ENCODE results near the gene EXOC6B. TPM values are rescaled to one million over a fixed set of nuclear protein-coding genes. Genes with fewer than 3 reads are reported as not detected.

The EXOC6B gene
- total RNA-seq, 1 experiment from 2014 or later: 34.3 TPM

DNA sequence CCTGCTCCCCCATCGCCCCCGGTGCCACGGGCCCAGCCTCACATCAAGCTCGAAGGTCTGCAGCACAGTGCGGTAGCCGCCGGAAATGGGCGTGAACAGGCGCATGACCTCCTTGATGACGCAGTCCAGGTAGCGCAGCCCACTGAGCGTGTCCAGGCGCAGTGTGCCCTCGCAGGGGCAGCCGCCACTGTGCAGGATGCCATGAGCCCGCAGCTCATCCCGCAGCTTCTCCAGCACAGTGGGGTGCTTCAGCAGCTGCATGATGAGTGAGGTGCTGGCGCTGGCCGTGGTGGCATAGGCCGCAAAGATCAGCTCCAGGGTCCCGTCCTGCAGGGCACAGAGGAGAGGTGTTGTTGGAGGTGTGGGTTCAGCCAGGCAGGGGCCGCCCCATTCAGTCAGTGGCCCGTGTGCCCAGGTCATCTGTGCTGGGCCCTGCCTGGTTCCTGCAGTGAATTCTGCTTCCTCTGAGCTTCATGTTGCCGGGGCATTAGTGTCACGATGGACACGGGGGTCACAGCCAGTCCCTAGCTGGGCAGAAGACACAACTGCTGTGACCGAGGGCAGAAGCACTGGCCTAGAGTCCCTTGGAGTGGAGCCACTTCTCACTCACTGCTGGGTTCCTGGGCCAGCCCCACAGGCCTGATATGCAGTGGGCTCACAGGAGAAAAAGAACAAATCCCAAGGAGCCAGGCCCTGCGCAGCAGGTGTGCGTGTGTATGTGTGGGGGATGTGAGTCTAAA, 692.7 kb downstream of the EXOC6B start:
- no peaks in the 10 kb centered on the region for H3K9me2 ChIP-seq (ENCODE audit: insufficient read depth)
- no TSS peak for BruUV-seq (replicated peaks)
- H3K79me2 ChIP-seq (ENCODE audit: low read depth): no peaks in the 10 kb centered on the region
- no peaks in the 10 kb centered on the region for H3K27me3 ChIP-seq (ENCODE audit: insufficient read depth, low read depth)
- TF ChIP-seq EZH2 (IDR thresholded peaks at IDR 0.05; ENCODE audit: low read depth): no peak
- TF ChIP-seq, protein P1, sequence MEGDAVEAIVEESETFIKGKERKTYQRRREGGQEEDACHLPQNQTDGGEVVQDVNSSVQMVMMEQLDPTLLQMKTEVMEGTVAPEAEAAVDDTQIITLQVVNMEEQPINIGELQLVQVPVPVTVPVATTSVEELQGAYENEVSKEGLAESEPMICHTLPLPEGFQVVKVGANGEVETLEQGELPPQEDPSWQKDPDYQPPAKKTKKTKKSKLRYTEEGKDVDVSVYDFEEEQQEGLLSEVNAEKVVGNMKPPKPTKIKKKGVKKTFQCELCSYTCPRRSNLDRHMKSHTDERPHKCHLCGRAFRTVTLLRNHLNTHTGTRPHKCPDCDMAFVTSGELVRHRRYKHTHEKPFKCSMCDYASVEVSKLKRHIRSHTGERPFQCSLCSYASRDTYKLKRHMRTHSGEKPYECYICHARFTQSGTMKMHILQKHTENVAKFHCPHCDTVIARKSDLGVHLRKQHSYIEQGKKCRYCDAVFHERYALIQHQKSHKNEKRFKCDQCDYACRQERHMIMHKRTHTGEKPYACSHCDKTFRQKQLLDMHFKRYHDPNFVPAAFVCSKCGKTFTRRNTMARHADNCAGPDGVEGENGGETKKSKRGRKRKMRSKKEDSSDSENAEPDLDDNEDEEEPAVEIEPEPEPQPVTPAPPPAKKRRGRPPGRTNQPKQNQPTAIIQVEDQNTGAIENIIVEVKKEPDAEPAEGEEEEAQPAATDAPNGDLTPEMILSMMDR (conservative IDR thresholded peaks at IDR 0.05): no peak
- H3K4me1 ChIP-seq (replicated peaks; ENCODE audit: insufficient read depth): peaks cover 10% of the 10 kb centered on the region
- no peak overlapping the region for H3K4me2 ChIP-seq
- H3F3A ChIP-seq (ENCODE audit: insufficient read depth, low read depth): peaks cover 6% of the 10 kb centered on the region
- H3K4me3 ChIP-seq: no peak overlapping the region
- no peak overlapping the region for H2AFZ ChIP-seq
- no peaks in the 10 kb centered on the region for H3K36me3 ChIP-seq (ENCODE audit: low read depth)
- no peak overlapping the region for H3K27ac ChIP-seq
- intact Hi-C loops (cut with micrococcal nuclease; ENCODE audit: unreplicated experiment): no loop called here
- DNase-seq: no peak
- ChIA-PET POLR2A (ENCODE audit: unreplicated experiment) (no interaction called here), CTCF (interaction anchor here (0.7 kb wide), 1 partner anchor 307 kb away, joined by 6 read pairs; no protein-coding TSS in a partner anchor)
- H3K9me3 ChIP-seq (ENCODE audit: insufficient read depth, low read depth): no peaks in the 10 kb centered on the region
- H4K20me1 ChIP-seq (ENCODE audit: insufficient read depth): no peaks in the 10 kb centered on the region; the same call in 1 of the 2 replicates

DNA sequence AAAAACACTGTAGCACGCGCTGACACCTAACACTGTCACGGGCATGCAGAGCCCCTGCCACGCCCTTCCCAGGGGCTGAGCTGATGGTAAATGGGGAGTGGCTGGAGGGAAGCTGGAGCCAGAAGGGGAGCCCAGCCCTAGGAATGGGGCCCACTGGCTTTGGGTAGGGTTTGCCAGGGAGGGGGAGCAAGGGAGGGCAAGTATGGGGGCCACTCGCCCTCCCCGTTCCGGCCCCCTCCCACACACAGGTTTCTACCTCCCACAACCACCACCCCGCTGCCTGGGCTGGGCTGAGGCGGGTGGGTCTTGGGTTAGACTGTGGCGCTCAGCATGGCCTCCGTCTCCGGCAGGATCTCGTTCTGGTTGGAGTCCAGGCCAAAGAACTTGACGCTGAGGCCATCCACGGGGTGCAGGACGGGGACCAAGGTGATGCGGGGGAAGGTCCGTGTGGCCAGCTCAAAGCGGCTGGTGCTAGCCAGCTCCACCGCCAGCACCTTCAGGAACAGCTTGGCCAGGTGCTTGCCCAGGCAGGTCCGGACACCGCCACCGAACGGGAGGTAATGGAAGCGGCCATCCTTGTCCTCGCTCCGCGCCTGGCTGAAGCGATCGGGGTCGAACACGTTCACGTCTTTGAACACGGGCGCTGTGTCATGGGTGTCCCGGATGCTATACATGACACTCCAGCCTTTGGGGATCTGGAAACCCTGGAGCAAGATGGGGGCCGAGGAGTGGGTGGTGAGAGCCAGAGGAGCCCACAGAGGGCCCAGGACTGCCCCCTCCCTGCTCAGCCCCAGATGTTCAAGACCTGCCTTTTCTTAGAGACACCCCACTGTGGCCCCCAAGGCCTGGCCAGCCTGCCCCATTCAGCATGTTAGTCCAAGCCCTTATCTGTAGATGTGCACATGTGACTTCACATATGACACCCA, 693.7 kb downstream of the EXOC6B start:
- BruUV-seq (replicated peaks): no TSS peak
- no peak overlapping the region for H2AFZ ChIP-seq
- no peaks in the 10 kb centered on the region for H3K79me2 ChIP-seq (ENCODE audit: low read depth)
- TF ChIP-seq, protein P1 (conservative IDR thresholded peaks at IDR 0.05): no peak
- TF ChIP-seq EZH2 (IDR thresholded peaks at IDR 0.05; ENCODE audit: low read depth): no peak
- no peak for DNase-seq
- ChIA-PET POLR2A (ENCODE audit: unreplicated experiment) (no interaction called here), CTCF (no interaction called here)
- H3F3A ChIP-seq (ENCODE audit: insufficient read depth, low read depth): no peaks in the 10 kb centered on the region; the same call in 1 of the 2 replicates
- H3K27ac ChIP-seq: no peak overlapping the region
- no peak overlapping the region for H3K4me3 ChIP-seq
- no peak overlapping the region for H3K4me2 ChIP-seq
- H3K9me2 ChIP-seq (ENCODE audit: insufficient read depth): no peaks in the 10 kb centered on the region
- no peaks in the 10 kb centered on the region for H4K20me1 ChIP-seq (ENCODE audit: insufficient read depth)
- intact Hi-C loops (cut with micrococcal nuclease; ENCODE audit: unreplicated experiment): no loop called here
- H3K36me3 ChIP-seq (ENCODE audit: low read depth): no peaks in the 10 kb centered on the region
- H3K9me3 ChIP-seq (ENCODE audit: insufficient read depth, low read depth): no peaks in the 10 kb centered on the region
- H3K4me1 ChIP-seq (replicated peaks; ENCODE audit: insufficient read depth): peaks cover under 1% of the 10 kb centered on the region
- no peaks in the 10 kb centered on the region for H3K27me3 ChIP-seq (ENCODE audit: insufficient read depth, low read depth)

DNA sequence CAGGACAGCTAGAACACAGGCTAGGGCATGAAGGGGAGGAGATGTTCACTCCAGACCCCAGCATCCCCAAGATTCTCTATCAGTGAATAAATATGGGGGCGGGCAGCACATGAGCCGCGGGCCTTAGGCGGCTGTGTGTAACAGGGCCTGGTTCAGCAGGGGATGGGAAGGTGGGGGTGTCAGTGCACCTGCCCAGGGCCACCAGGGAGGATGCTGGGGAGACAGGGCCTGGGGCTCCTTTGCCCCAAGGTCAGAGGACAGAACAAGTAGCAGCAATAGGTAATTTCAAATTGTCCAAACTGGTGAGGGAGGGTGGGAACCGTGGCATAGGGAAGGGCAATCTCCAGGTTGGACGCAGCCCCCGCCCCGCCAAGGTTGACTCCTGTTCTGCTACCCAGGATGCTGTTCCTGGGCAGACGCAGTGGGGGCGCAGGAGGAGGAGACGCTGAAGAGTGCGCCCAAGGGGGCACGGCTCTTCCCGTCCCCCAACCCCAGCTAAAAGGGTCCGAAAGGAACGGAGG, 694.4 kb downstream of the EXOC6B start:
- DNase-seq: no peak
- Histone ChIP-seq H3K36me3 (ENCODE audit: low read depth) (no peaks in the 10 kb centered on the region), H3K4me3 (no peak overlapping the region), H4K20me1 (ENCODE audit: insufficient read depth) (no peaks in the 10 kb centered on the region), H2AFZ (no peak overlapping the region), H3K9me2 (ENCODE audit: insufficient read depth) (no peaks in the 10 kb centered on the region), H3K27ac (no peak overlapping the region), H3K27me3 (ENCODE audit: insufficient read depth, low read depth) (no peaks in the 10 kb centered on the region), H3K4me2 (no peak overlapping the region), H3K9me3 (ENCODE audit: insufficient read depth, low read depth) (no peaks in the 10 kb centered on the region), H3F3A (ENCODE audit: insufficient read depth, low read depth) (no peaks in the 10 kb centered on the region; the same call in 1 of the 2 replicates), H3K79me2 (ENCODE audit: low read depth) (no peaks in the 10 kb centered on the region), H3K4me1 (replicated peaks; ENCODE audit: insufficient read depth) (no peaks in the 10 kb centered on the region)
- CTCF ChIA-PET: no interaction called here
- TF ChIP-seq, protein P1 (conservative IDR thresholded peaks at IDR 0.05): no peak
- no peak for TF ChIP-seq EZH2 (IDR thresholded peaks at IDR 0.05; ENCODE audit: low read depth)
- no TSS peak for BruUV-seq (replicated peaks)
- POLR2A ChIA-PET (ENCODE audit: unreplicated experiment): no interaction called here
- intact Hi-C loops (cut with micrococcal nuclease; ENCODE audit: unreplicated experiment): no loop called here
